Karpas-422 (cell line): ENCODE results near the gene TIMM23. TPM values are rescaled to one million over a fixed set of nuclear protein-coding genes. Genes with fewer than 3 reads are reported as not detected.

Experiments
- small RNA-seq: library from RNA; depleted of rRNA; stranded (forward); fragments of <200 nt; gene quantifications from one replicate; pipeline ENCODE3, GENCODE V24; 2014
- total RNA-seq: library from RNA; depleted of rRNA; stranded (reverse); fragments of >200 nt; shearing (Covaris generic); gene quantifications from 2 replicates; pipeline ENCODE4 v1.2.3, GENCODE V29; 2014; ENCODE audit warnings: low replicate concordance; rRNA removed

TIMM23 gene
- total RNA-seq, 1 experiment from 2014 or later = 44.1 TPM

Small RNA genes lying within 50 kb of the gene (small RNA-seq; reads per million reads assigned to genes)
- not detected for gene SNORA74C-1

Other genes with a start within 250 kb of the TIMM23 start
- gene WASHC2C, start 245.2 kb upstream of the TIMM23 start, total RNA-seq = 30.7 and 30.9 TPM in 2 replicates
- 12.2 and 14.8 TPM in 2 replicates for gene AGAP4, start 125.0 kb upstream of the TIMM23 start, total RNA-seq
- 81.1 and 116 TPM in 2 replicates for gene NCOA4, start 58.1 kb downstream of the TIMM23 start, total RNA-seq
- gene MSMB, start 73.8 kb downstream of the TIMM23 start, total RNA-seq = not detected in 2 replicates